ENCODE results near the gene FAM222B. TPM values are rescaled to one million over a fixed set of nuclear protein-coding genes. Genes with fewer than 3 reads are reported as not detected.

The FAM222B gene
- total and polyA plus RNA-seq, 2 experiments from 2014 or later, result 63.7 to 78.5 TPM

DNA sequence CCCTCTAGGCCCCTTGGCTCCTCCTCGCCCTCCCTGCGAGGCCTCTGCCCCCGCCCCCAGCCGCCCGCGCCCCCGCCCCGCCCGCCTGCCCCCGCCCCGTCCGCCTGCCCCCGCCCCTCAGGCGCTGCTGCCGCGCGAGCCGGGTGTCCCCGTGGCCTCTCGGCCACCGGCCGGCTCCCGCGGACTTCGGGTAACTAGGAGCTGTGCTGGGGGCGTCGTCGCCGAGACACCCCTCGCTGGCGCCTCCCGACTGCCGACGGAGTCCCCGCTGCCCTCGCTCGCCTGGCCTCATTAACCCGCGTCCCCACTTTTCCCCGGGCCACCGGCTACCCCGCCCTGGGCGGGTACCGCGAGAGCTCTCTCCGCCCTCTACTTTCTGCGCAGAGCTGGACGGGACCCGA, 116.4 kb downstream of the FAM222B start, which contains the start of gene TLCD1 (continued):
- TF ChIP-seq, protein P1, sequence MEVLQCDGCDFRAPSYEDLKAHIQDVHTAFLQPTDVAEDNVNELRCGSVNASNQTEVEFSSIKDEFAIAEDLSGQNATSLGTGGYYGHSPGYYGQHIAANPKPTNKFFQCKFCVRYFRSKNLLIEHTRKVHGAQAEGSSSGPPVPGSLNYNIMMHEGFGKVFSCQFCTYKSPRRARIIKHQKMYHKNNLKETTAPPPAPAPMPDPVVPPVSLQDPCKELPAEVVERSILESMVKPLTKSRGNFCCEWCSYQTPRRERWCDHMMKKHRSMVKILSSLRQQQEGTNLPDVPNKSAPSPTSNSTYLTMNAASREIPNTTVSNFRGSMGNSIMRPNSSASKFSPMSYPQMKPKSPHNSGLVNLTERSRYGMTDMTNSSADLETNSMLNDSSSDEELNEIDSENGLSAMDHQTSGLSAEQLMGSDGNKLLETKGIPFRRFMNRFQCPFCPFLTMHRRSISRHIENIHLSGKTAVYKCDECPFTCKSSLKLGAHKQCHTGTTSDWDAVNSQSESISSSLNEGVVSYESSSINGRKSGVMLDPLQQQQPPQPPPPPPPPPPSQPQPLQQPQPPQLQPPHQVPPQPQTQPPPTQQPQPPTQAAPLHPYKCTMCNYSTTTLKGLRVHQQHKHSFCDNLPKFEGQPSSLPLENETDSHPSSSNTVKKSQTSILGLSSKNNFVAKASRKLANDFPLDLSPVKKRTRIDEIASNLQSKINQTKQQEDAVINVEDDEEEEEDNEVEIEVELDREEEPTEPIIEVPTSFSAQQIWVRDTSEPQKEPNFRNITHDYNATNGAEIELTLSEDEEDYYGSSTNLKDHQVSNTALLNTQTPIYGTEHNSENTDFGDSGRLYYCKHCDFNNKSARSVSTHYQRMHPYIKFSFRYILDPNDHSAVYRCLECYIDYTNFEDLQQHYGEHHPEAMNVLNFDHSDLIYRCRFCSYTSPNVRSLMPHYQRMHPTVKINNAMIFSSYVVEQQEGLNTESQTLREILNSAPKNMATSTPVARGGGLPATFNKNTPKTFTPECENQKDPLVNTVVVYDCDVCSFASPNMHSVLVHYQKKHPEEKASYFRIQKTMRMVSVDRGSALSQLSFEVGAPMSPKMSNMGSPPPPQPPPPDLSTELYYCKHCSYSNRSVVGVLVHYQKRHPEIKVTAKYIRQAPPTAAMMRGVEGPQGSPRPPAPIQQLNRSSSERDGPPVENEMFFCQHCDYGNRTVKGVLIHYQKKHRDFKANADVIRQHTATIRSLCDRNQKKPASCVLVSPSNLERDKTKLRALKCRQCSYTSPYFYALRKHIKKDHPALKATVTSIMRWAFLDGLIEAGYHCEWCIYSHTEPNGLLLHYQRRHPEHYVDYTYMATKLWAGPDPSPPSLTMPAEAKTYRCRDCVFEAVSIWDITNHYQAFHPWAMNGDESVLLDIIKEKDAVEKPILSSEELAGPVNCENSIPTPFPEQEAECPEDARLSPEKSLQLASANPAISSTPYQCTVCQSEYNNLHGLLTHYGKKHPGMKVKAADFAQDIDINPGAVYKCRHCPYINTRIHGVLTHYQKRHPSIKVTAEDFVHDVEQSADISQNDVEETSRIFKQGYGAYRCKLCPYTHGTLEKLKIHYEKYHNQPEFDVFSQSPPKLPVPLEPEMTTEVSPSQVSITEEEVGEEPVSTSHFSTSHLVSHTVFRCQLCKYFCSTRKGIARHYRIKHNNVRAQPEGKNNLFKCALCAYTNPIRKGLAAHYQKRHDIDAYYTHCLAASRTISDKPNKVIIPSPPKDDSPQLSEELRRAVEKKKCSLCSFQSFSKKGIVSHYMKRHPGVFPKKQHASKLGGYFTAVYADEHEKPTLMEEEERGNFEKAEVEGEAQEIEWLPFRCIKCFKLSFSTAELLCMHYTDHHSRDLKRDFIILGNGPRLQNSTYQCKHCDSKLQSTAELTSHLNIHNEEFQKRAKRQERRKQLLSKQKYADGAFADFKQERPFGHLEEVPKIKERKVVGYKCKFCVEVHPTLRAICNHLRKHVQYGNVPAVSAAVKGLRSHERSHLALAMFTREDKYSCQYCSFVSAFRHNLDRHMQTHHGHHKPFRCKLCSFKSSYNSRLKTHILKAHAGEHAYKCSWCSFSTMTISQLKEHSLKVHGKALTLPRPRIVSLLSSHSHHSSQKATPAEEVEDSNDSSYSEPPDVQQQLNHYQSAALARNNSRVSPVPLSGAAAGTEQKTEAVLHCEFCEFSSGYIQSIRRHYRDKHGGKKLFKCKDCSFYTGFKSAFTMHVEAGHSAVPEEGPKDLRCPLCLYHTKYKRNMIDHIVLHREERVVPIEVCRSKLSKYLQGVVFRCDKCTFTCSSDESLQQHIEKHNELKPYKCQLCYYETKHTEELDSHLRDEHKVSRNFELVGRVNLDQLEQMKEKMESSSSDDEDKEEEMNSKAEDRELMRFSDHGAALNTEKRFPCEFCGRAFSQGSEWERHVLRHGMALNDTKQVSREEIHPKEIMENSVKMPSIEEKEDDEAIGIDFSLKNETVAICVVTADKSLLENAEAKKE (CRISPR knock-in tag; IDR thresholded peaks at IDR 0.05), result no peak
- TF ChIP-seq, protein P2, sequence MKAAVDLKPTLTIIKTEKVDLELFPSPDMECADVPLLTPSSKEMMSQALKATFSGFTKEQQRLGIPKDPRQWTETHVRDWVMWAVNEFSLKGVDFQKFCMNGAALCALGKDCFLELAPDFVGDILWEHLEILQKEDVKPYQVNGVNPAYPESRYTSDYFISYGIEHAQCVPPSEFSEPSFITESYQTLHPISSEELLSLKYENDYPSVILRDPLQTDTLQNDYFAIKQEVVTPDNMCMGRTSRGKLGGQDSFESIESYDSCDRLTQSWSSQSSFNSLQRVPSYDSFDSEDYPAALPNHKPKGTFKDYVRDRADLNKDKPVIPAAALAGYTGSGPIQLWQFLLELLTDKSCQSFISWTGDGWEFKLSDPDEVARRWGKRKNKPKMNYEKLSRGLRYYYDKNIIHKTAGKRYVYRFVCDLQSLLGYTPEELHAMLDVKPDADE (IDR thresholded peaks at IDR 0.05), result no peak
- no peak for TF ChIP-seq POLR2AphosphoS5 (IDR thresholded peaks at IDR 0.05; ENCODE audit: low read depth)

DNA sequence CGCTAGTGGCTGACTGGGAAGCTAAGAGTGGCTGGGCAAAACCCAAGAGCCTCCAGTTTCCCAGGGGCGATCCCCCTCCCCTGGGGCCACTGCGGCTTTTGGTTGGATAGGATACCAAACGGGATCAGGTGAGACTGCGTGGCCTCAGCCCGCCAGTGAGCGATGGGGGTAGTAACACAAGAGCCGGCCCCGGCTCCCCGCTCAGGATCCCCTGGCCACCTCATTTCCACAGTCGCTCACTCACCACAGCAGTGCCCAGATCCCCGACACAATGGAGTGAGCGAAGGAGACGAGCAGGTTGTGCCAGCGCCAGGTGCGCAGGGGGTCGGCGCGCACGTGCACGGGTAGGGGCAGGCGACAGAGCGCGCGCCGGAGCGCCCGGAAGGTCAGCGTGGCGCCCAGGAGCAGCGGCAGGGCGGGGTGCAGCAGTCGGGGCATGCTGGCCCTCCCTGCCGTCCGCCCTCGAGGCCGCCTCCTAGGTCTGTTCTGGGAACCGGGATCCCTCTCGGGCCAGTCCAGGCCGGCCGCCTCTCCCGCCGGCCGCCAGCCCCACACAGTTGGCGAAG, 116.8 kb downstream of the FAM222B start:
- no peaks in the 10 kb centered on the region for H3K9me2 ChIP-seq (ENCODE audit: insufficient read depth)
- peak overlapping the region; percentile 95 for H3K27ac ChIP-seq (ENCODE audit: low read depth)
- Mint-ChIP-seq H3K4me3 (peak overlapping the region; percentile 89), H3K27ac (peak overlapping the region; percentile 99), H3K27me3 (ENCODE audit: insufficient read depth, low read depth, poor library complexity) (peaks cover 34% of the 10 kb centered on the region), H3K4me1 (peaks cover 46% of the 10 kb centered on the region), H3K36me3 (ENCODE audit: low read depth) (peaks cover 47% of the 10 kb centered on the region), H3K9me3 (peaks cover 3% of the 10 kb centered on the region)
- ATAC-seq, result peak; percentile 38
- no peak overlapping the region for H2AFZ ChIP-seq
- H3K36me3 ChIP-seq (ENCODE audit: insufficient read depth), result peaks cover 35% of the 10 kb centered on the region
- peaks cover 29% of the 10 kb centered on the region for H4K20me1 ChIP-seq (replicated peaks; ENCODE audit: insufficient read depth)
- H3F3A ChIP-seq (replicated peaks; ENCODE audit: low read depth), result peaks cover 64% of the 10 kb centered on the region
- H3K27me3 ChIP-seq (ENCODE audit: insufficient read depth), result no peaks in the 10 kb centered on the region
- DNase-seq (ENCODE audit: low spot score), result peak; percentile 85
- peaks cover 39% of the 10 kb centered on the region for H3K4me1 ChIP-seq (ENCODE audit: insufficient read depth)
- H3K79me2 ChIP-seq (replicated peaks; ENCODE audit: insufficient read depth), result peaks cover 27% of the 10 kb centered on the region
- peak overlapping the region; percentile 98 for H3K4me2 ChIP-seq
- H3K4me3 ChIP-seq, result peak overlapping the region; percentile 98
- TF ChIP-seq EZH2 (IDR thresholded peaks at IDR 0.05; ENCODE audit: low read depth, unreplicated experiment), result no peak
- no peak; the same call in 1 of the 2 replicates for TF ChIP-seq CREB1 (CRISPR knock-in tag; IDR thresholded peaks at IDR 0.05; ENCODE audit: low read depth)
- peak; percentile 60 for TF ChIP-seq POLR2AphosphoS5 (IDR thresholded peaks at IDR 0.05; ENCODE audit: low read depth)
- TF ChIP-seq JUNB (IDR thresholded peaks at IDR 0.05; ENCODE audit: unreplicated experiment), result no peak
